Measurements from ENCODE around the gene ASTL.

ASTL gene

GRCh38 chr2:96122391-96122790 lies 15.9 kb downstream of the ASTL start:
- TF ChIP-seq CTCF (IDR thresholded peaks at IDR 0.05; ENCODE audit: low read depth, low read length) (no peak), MYC (IDR thresholded peaks at IDR 0.05; ENCODE audit: low read depth, low read length) (no peak), POLR2A (IDR thresholded peaks at IDR 0.05; ENCODE audit: extremely low read depth, insufficient read length) (no peak), MAX (IDR thresholded peaks at IDR 0.05; ENCODE audit: low read depth, low read length) (no peak)
- DNase-seq (ENCODE audit: low read depth), result no peak
- H3K4me3 ChIP-seq (ENCODE audit: low read depth, low read length), result no peak overlapping the region

GRCh38 chr2:96121414-96121813 lies 16.9 kb downstream of the ASTL start:
- no peak overlapping the region for H3K4me3 ChIP-seq (ENCODE audit: low read depth, low read length)
- DNase-seq (ENCODE audit: low read depth), result no peak
- TF ChIP-seq CTCF (IDR thresholded peaks at IDR 0.05; ENCODE audit: low read depth, low read length) (no peak), MYC (IDR thresholded peaks at IDR 0.05; ENCODE audit: low read depth, low read length) (no peak), MAX (IDR thresholded peaks at IDR 0.05; ENCODE audit: low read depth, low read length) (no peak), POLR2A (IDR thresholded peaks at IDR 0.05; ENCODE audit: extremely low read depth, insufficient read length) (no peak)

GRCh38 chr2:96120991-96121390 lies 17.3 kb downstream of the ASTL start:
- DNase-seq (ENCODE audit: low read depth), result no peak
- TF ChIP-seq MYC (IDR thresholded peaks at IDR 0.05; ENCODE audit: low read depth, low read length) (no peak), CTCF (IDR thresholded peaks at IDR 0.05; ENCODE audit: low read depth, low read length) (no peak), MAX (IDR thresholded peaks at IDR 0.05; ENCODE audit: low read depth, low read length) (no peak), POLR2A (IDR thresholded peaks at IDR 0.05; ENCODE audit: extremely low read depth, insufficient read length) (no peak)
- H3K4me3 ChIP-seq (ENCODE audit: low read depth, low read length), result no peak overlapping the region

- DNase-seq (ENCODE audit: low read depth), result peak; percentile 72
- no peak overlapping the region for H3K4me3 ChIP-seq (ENCODE audit: low read depth, low read length)
- no peak for TF ChIP-seq CTCF (IDR thresholded peaks at IDR 0.05; ENCODE audit: low read depth, low read length)
- TF ChIP-seq MAX (IDR thresholded peaks at IDR 0.05; ENCODE audit: low read depth, low read length), result no peak
- TF ChIP-seq MYC (IDR thresholded peaks at IDR 0.05; ENCODE audit: low read depth, low read length), result no peak
- no peak for TF ChIP-seq POLR2A (IDR thresholded peaks at IDR 0.05; ENCODE audit: extremely low read depth, insufficient read length)
Observed at GRCh38 chr2:96120091-96120720, 18.1 kb downstream of the ASTL start.

- DNase-seq (ENCODE audit: low read depth), result no peak
- H3K4me3 ChIP-seq (ENCODE audit: low read depth, low read length), result no peak overlapping the region
- TF ChIP-seq CTCF (IDR thresholded peaks at IDR 0.05; ENCODE audit: low read depth, low read length), result no peak
- TF ChIP-seq MAX (IDR thresholded peaks at IDR 0.05; ENCODE audit: low read depth, low read length), result no peak
Observed at GRCh38 chr2:96119389-96119751, 18.9 kb downstream of the ASTL start.

Measured in NB4 (cell line).